ENCODE results near the gene FBXO11. TPM values are rescaled to one million over a fixed set of nuclear protein-coding genes. Genes with fewer than 3 reads are reported as not detected.

FBXO11 gene
- total and polyA plus RNA-seq, 2 donors (not counting 1 experiment from before 2014, with no cell fraction given), result 37.7 to 81.6 TPM

GRCh38 chr2:47782381-47782670 is 124.0 kb downstream of the FBXO11 start:
- Histone ChIP-seq H3K36me3 (ENCODE audit: control insufficient read depth, insufficient read depth, low read length) (no peaks in the 10 kb centered on the region), H4K20me1 (ENCODE audit: control insufficient read depth, extremely low read depth, insufficient read depth, low read length) (no peaks in the 10 kb centered on the region), H3K27me3 (ENCODE audit: control insufficient read depth, insufficient read depth, low read length) (no peaks in the 10 kb centered on the region), H3K4me3 (replicated peaks in 1 of 4; ENCODE audit: control extremely low read depth in 1 of 4, insufficient read depth in 1 of 4, low read depth in 3 of 4, low read length in 4 of 4) (peak overlapping the region; percentile 64 to 86 (median 82)), H3K4me1 (ENCODE audit: control insufficient read depth, extremely low read depth, insufficient read depth, low read length) (no peaks in the 10 kb centered on the region), H3K27ac (ENCODE audit: insufficient read depth, low read length) (peak overlapping the region; percentile 90), H3K9ac (ENCODE audit: insufficient read depth, low read length) (peak overlapping the region; percentile 88), H3K9me3 (ENCODE audit: control insufficient read depth, insufficient read depth, low read depth, low read length) (no peaks in the 10 kb centered on the region), H3K4me2 (ENCODE audit: extremely low read depth, insufficient read depth, low read length) (peak overlapping the region; percentile 77), H3K79me2 (ENCODE audit: control insufficient read depth, insufficient read depth, low read length) (peaks cover 33% of the 10 kb centered on the region), H2AFZ (ENCODE audit: low read length) (peak overlapping the region; percentile 90)
- no peak for DNase-seq (ENCODE audit: low read depth in 2 of 2)
- no peak for TF ChIP-seq EZH2 (IDR thresholded peaks at IDR 0.05; ENCODE audit: low read length, missing control alignments)
- no peak for TF ChIP-seq CTCF (conservative IDR thresholded peaks at IDR 0.05 in 1 of 2, IDR thresholded peaks at IDR 0.05 in 1 of 2; ENCODE audit: low read depth in 1 of 2, low read length in 2 of 2)

- Histone ChIP-seq H3K27ac (ENCODE audit: insufficient read depth, low read length) (no peak overlapping the region), H3K79me2 (ENCODE audit: control insufficient read depth, insufficient read depth, low read length) (peaks cover 4% of the 10 kb centered on the region), H3K36me3 (ENCODE audit: control insufficient read depth, insufficient read depth, low read length) (no peaks in the 10 kb centered on the region), H3K27me3 (ENCODE audit: control insufficient read depth, insufficient read depth, low read length) (no peaks in the 10 kb centered on the region), H2AFZ (ENCODE audit: low read length) (no peak overlapping the region), H3K4me3 (replicated peaks in 1 of 4; ENCODE audit: control extremely low read depth in 1 of 4, insufficient read depth in 1 of 4, low read depth in 3 of 4, low read length in 4 of 4) (no peak overlapping the region), H3K9ac (ENCODE audit: insufficient read depth, low read length) (no peak overlapping the region), H3K4me1 (ENCODE audit: control insufficient read depth, extremely low read depth, insufficient read depth, low read length) (no peaks in the 10 kb centered on the region), H3K9me3 (ENCODE audit: control insufficient read depth, insufficient read depth, low read depth, low read length) (no peaks in the 10 kb centered on the region), H4K20me1 (ENCODE audit: control insufficient read depth, extremely low read depth, insufficient read depth, low read length) (no peaks in the 10 kb centered on the region), H3K4me2 (ENCODE audit: extremely low read depth, insufficient read depth, low read length) (no peak overlapping the region)
- TF ChIP-seq EZH2 (IDR thresholded peaks at IDR 0.05; ENCODE audit: low read length, missing control alignments) (no peak), CTCF (conservative IDR thresholded peaks at IDR 0.05 in 1 of 2, IDR thresholded peaks at IDR 0.05 in 1 of 2; ENCODE audit: low read depth in 1 of 2, low read length in 2 of 2) (no peak)
- DNase-seq (ENCODE audit: low read depth in 2 of 2), result no peak
Measured at GRCh38 chr2:47779426-47779790, 126.9 kb downstream of the FBXO11 start.

- no peaks in the 10 kb centered on the region for H3K9me3 ChIP-seq (ENCODE audit: control insufficient read depth, insufficient read depth, low read depth, low read length)
- no peak for DNase-seq (ENCODE audit: low read depth in 2 of 2)
- no peak overlapping the region for H3K9ac ChIP-seq (ENCODE audit: insufficient read depth, low read length)
- H3K4me2 ChIP-seq (ENCODE audit: extremely low read depth, insufficient read depth, low read length), result no peak overlapping the region
- H2AFZ ChIP-seq (ENCODE audit: low read length), result no peak overlapping the region
- H4K20me1 ChIP-seq (ENCODE audit: control insufficient read depth, extremely low read depth, insufficient read depth, low read length), result no peaks in the 10 kb centered on the region
- no peaks in the 10 kb centered on the region for H3K36me3 ChIP-seq (ENCODE audit: control insufficient read depth, insufficient read depth, low read length)
- no peaks in the 10 kb centered on the region for H3K79me2 ChIP-seq (ENCODE audit: control insufficient read depth, insufficient read depth, low read length)
- H3K4me3 ChIP-seq (replicated peaks in 1 of 4; ENCODE audit: control extremely low read depth in 1 of 4, insufficient read depth in 1 of 4, low read depth in 3 of 4, low read length in 4 of 4), result no peak overlapping the region
- TF ChIP-seq CTCF (conservative IDR thresholded peaks at IDR 0.05 in 1 of 2, IDR thresholded peaks at IDR 0.05 in 1 of 2; ENCODE audit: low read depth in 1 of 2, low read length in 2 of 2) (no peak), EZH2 (IDR thresholded peaks at IDR 0.05; ENCODE audit: low read length, missing control alignments) (no peak)
- no peaks in the 10 kb centered on the region for H3K27me3 ChIP-seq (ENCODE audit: control insufficient read depth, insufficient read depth, low read length)
- H3K4me1 ChIP-seq (ENCODE audit: control insufficient read depth, extremely low read depth, insufficient read depth, low read length), result no peaks in the 10 kb centered on the region
- no peak overlapping the region for H3K27ac ChIP-seq (ENCODE audit: insufficient read depth, low read length)
Measured at GRCh38 chr2:47778698-47779425, 127.4 kb downstream of the FBXO11 start.

Data from fibroblast of lung (primary cell).